H1 (cell line): ENCODE measurements around the gene TRPM6. TPM values are rescaled to one million over a fixed set of nuclear protein-coding genes. Genes with fewer than 3 reads are reported as not detected.

ENCODE experiments used
- EZH2 ChIP-seq: fragments of 200-600 bp; sonication (generic); IDR thresholded peaks from 2 replicates; pipeline ENCODE4 v1.7.1; 2012; ENCODE audit warnings: low read depth, mild to moderate bottlenecking, moderate library complexity, low read length, inconsistent platforms; ENCODE audit not compliant: severe bottlenecking
- GABPA ChIP-seq: IDR thresholded peaks from 2 replicates; pipeline ENCODE4 v1.6.1; 2011; ENCODE audit warnings: mild to moderate bottlenecking, low read length, moderate library complexity, borderline replicate concordance; ENCODE audit not compliant: insufficient read depth
- JUN ChIP-seq: IDR thresholded peaks from 2 replicates; pipeline ENCODE4 v1.6.1; 2011; ENCODE audit warnings: low read depth, mild to moderate bottlenecking, improper control_type of control experiment, low read length
- polyA plus RNA-seq, 7 experiments: library from polyadenylated mRNA; depleted of rRNA in 3 of 7; stranded (reverse) in 5 of 7; unstranded in 2 of 7; fragments of >200 nt in 5 of 7; fragments of 200-250 nt in 2 of 7; gene quantifications; 1 replicate in 5 of 7; 2 replicates in 1 of 7; 4 replicates in 1 of 7; pipeline versions ENCODE4 v1.2.1 to v1.2.3, GENCODE V29; 2011 to 2013; ENCODE audit warnings: missing spikeins in 2 of 7, mixed read lengths in 2 of 7
- total RNA-seq: library from RNA; stranded (reverse); fragmentation: NEBNext Ultra II Directional; extraction: Animal tissue kit (Norgen Biotek cat#: 25700); gene quantifications from 2 replicates; pipeline ENCODE4 v1.2.1, GENCODE V29; 2021

The TRPM6 gene
- total and polyA plus RNA-seq, 2 of the 8 experiments (the other 6 are each of a cell fraction or from before 2014, with no cell fraction given) = 0.45 to 1.5 TPM

DNA sequence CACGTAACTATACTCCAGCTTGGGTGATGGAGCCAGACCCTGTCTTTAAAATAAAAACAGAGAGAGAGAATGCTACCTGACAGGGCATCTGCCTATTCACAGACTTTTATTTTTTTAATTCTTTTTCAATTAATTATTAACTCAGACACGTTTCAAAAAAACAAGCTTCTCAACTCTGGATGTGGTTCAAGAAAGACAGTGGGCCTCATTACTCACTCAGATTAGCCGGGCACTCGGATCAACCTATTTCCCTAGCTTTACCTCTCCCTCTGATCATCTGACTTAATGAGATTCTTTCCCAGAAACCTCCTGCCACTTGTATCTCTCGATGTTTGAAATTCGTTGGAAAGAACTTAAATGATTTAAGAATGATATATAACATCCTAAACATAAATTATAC is 134.1 kb downstream of the TRPM6 start (continued):
- TF ChIP-seq EZH2 = no peak
- no peak for TF ChIP-seq JUN
- TF ChIP-seq GABPA = no peak
